Duodenal mucosa (tissue), 2 donors: Measurements from ENCODE around the gene METTL4.

Experiments
- H3K27ac ChIP-seq: one replicate; pipeline ENCODE4 v1.7.0; 2013; ENCODE audit warnings: low read depth, low read length
- H3K27me3 ChIP-seq, 2 donors: one replicate each; pipeline ENCODE4 v1.7.0; 2013; ENCODE audit warnings: low read length in 2 of 2, control low read depth in 1 of 2; ENCODE audit not compliant: insufficient read depth in 2 of 2, control insufficient read depth in 1 of 2
- H3K36me3 ChIP-seq, 2 donors: one replicate each; pipeline ENCODE4 v1.7.0; 2013; ENCODE audit warnings: low read length in 2 of 2, control low read depth in 1 of 2; ENCODE audit not compliant: insufficient read depth in 2 of 2, control insufficient read depth in 1 of 2
- H3K4me1 ChIP-seq, 2 donors: one replicate each; pipeline ENCODE4 v1.7.0; 2013; ENCODE audit warnings: low read length in 2 of 2, control low read depth in 1 of 2; ENCODE audit not compliant: insufficient read depth in 2 of 2, control insufficient read depth in 1 of 2
- H3K4me3 ChIP-seq, 2 donors: one replicate each; pipeline ENCODE4 v1.7.0; 2013; ENCODE audit warnings: low read length in 2 of 2, low read depth in 1 of 2
- H3K9ac ChIP-seq, 2 donors: one replicate each; pipeline ENCODE4 v1.7.0; 2013; ENCODE audit warnings: low read length in 2 of 2, low read depth in 1 of 2
- H3K9me3 ChIP-seq, 2 donors: one replicate each; pipeline ENCODE4 v1.7.0; 2013; ENCODE audit warnings: low read length in 2 of 2, control low read depth in 1 of 2; ENCODE audit not compliant: control insufficient read depth in 1 of 2

METTL4 gene

DNA sequence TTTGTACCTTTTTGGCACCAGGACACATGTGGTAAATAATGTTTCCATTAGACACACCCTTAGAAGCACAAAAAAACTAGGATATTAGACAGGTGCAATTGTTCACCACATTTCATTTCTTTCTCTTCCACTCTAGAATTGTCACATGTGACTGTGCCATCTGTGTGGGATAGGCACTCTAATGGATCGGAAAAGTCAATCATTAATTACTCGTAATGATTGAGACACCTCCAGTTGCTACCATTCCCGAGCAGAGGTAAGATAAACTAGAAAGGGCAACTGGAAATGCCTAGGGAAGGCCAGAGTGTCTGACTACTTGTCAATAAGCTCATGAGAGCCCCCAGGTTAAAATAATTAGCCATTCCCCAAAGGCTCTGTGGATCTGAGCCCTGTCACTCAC lies 59.9 kb downstream of the METTL4 start:
- Histone ChIP-seq H3K4me3 (no peak overlapping the region), H3K4me1 (no peaks in the 10 kb centered on the region), H3K27me3 (no peaks in the 10 kb centered on the region), H3K27ac (no peak overlapping the region), H3K9ac (no peak overlapping the region), H3K9me3 (no peaks in the 10 kb centered on the region), H3K36me3 (no peaks in the 10 kb centered on the region)

DNA sequence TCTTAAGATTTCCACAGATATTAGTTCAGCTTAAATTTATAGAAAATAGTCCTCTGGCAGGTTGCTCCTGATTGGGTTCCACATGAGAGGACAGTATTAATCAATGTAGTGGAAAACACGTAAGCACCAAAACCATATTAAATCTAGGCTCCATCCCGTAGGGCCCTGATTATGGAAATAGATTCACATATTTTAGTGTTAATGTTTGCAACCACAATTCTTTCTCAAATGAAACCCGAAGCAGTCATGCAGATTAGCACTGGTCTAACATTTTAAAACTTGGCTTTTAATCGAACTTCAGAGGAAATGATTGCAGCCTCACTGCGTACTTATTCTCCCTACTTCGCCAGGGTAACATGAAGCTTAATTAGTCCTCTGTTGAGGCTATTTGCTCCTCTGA lies 60.9 kb downstream of the METTL4 start:
- Histone ChIP-seq H3K4me3 (no peak overlapping the region), H3K36me3 (no peaks in the 10 kb centered on the region), H3K27me3 (no peaks in the 10 kb centered on the region), H3K9me3 (no peaks in the 10 kb centered on the region), H3K27ac (no peak overlapping the region), H3K9ac (no peak overlapping the region), H3K4me1 (no peaks in the 10 kb centered on the region)

GRCh38 chr18:2508678-2509077 lies 62.6 kb downstream of the METTL4 start:
- H3K36me3 ChIP-seq: no peaks in the 10 kb centered on the region
- no peak overlapping the region for H3K27ac ChIP-seq
- no peak overlapping the region for H3K9ac ChIP-seq
- no peak overlapping the region for H3K4me3 ChIP-seq
- no peaks in the 10 kb centered on the region for H3K9me3 ChIP-seq
- no peaks in the 10 kb centered on the region for H3K27me3 ChIP-seq
- no peaks in the 10 kb centered on the region for H3K4me1 ChIP-seq

GRCh38 chr18:2508155-2508554 lies 63.1 kb downstream of the METTL4 start:
- Histone ChIP-seq H3K4me3 (no peak overlapping the region), H3K9me3 (no peaks in the 10 kb centered on the region), H3K27ac (no peak overlapping the region), H3K9ac (no peak overlapping the region), H3K36me3 (no peaks in the 10 kb centered on the region), H3K27me3 (no peaks in the 10 kb centered on the region), H3K4me1 (no peaks in the 10 kb centered on the region)

DNA sequence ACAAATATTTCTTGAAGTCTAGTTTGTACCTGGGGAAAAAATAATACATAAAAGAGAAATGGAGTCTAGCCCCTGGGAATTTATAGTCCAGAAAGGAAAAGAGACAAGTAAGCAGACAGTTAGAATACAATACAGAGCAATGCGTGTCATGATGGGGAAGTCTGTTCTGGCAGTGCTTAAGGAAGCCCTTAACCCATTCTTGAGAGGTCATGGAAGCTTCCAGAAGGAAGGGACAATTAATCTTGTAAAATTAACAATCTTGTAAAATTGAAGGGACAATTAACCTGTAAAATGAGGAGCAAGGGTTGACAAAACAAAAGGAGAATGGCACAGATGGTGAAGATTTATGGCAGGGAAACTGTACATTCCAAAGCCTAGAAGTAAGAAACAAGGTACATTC lies 66.7 kb downstream of the METTL4 start:
- Histone ChIP-seq H3K27me3 (no peaks in the 10 kb centered on the region), H3K4me1 (no peaks in the 10 kb centered on the region), H3K27ac (no peak overlapping the region), H3K9me3 (no peaks in the 10 kb centered on the region), H3K36me3 (no peaks in the 10 kb centered on the region), H3K9ac (no peak overlapping the region), H3K4me3 (no peak overlapping the region)

GRCh38 chr18:2502880-2503279 lies 68.4 kb downstream of the METTL4 start:
- Histone ChIP-seq H3K27ac (no peak overlapping the region), H3K4me3 (no peak overlapping the region), H3K4me1 (no peaks in the 10 kb centered on the region), H3K27me3 (no peaks in the 10 kb centered on the region), H3K36me3 (no peaks in the 10 kb centered on the region), H3K9ac (no peak overlapping the region), H3K9me3 (no peaks in the 10 kb centered on the region)

DNA sequence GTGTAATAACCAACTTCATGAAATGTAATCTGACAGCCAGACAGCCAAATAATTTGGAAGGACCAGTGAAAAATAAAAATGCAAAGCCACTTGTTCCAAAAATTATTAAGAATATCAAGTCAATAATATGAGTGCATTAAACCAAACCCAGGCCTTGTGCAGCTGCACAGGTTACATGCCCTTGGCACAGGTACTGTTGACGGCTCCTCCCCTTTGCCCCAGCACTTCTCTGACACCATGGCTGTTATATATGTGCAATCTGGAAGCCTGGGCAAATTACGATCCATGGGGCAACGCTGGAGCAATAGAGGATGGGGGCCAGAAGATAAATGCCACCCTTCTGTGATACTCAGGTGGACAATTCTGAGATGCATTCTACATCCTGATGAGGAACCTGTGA lies 68.9 kb downstream of the METTL4 start:
- Histone ChIP-seq H3K4me1 (no peaks in the 10 kb centered on the region), H3K9ac (no peak overlapping the region), H3K27me3 (no peaks in the 10 kb centered on the region), H3K4me3 (no peak overlapping the region), H3K9me3 (no peaks in the 10 kb centered on the region), H3K27ac (no peak overlapping the region), H3K36me3 (no peaks in the 10 kb centered on the region)

DNA sequence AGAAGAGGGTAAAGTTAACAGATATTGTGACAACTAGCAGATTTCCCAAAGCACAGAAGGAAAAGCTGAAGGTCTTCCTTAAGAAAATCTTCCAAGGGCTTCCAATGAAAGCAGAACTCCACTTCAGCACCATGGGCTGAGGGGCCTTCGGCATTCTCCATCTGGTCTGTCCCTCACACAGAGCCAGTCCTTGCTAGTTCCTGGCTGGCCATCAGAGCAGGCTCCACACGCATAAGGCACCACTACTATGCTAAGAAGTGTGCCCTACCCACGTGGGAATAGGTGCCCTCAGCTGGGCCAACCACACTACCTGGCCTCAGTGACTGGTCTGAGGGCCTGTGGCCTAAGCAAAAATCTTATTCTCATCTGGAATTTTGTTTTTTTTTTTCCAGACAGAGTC lies 73.5 kb downstream of the METTL4 start:
- no peak overlapping the region for H3K9ac ChIP-seq
- H3K27me3 ChIP-seq: no peaks in the 10 kb centered on the region
- H3K9me3 ChIP-seq: no peaks in the 10 kb centered on the region
- H3K36me3 ChIP-seq: no peaks in the 10 kb centered on the region
- no peaks in the 10 kb centered on the region for H3K4me1 ChIP-seq
- H3K27ac ChIP-seq: no peak overlapping the region
- H3K4me3 ChIP-seq: no peak overlapping the region

DNA sequence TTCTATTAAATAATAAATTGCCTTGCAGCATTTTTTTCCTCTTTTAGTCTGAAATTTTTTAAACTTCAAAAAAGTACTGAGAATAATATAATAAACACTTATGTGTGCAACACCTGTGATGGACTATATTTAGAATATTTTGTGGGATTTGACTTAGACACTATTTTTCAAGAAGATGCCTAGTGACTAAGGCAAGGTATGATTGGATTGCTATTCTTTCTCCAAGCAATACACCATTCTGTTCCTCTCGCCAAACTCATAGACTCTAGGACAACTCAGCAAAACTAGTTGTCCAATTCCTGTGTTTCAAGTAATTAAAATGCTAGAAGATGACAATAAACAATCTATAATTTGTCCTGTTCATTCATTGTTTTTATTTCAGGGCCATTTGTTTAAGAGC lies 75.9 kb downstream of the METTL4 start:
- Histone ChIP-seq H3K27me3 (no peaks in the 10 kb centered on the region), H3K9me3 (no peaks in the 10 kb centered on the region), H3K4me3 (no peak overlapping the region), H3K27ac (no peak overlapping the region), H3K4me1 (no peaks in the 10 kb centered on the region), H3K9ac (no peak overlapping the region), H3K36me3 (no peaks in the 10 kb centered on the region)

- no peaks in the 10 kb centered on the region for H3K27me3 ChIP-seq
- H3K4me3 ChIP-seq: no peak overlapping the region
- no peak overlapping the region for H3K27ac ChIP-seq
- H3K4me1 ChIP-seq: no peaks in the 10 kb centered on the region
- H3K36me3 ChIP-seq: no peaks in the 10 kb centered on the region
- no peaks in the 10 kb centered on the region for H3K9me3 ChIP-seq
- no peak overlapping the region for H3K9ac ChIP-seq
Observed at GRCh38 chr18:2494921-2495320, 76.4 kb downstream of the METTL4 start.
